ENCODE measurements around the gene RARA.

RARA gene

GRCh38 chr17:40330850-40331470, 22.0 kb downstream of the RARA start:
- DNase-seq = no peak

DNA sequence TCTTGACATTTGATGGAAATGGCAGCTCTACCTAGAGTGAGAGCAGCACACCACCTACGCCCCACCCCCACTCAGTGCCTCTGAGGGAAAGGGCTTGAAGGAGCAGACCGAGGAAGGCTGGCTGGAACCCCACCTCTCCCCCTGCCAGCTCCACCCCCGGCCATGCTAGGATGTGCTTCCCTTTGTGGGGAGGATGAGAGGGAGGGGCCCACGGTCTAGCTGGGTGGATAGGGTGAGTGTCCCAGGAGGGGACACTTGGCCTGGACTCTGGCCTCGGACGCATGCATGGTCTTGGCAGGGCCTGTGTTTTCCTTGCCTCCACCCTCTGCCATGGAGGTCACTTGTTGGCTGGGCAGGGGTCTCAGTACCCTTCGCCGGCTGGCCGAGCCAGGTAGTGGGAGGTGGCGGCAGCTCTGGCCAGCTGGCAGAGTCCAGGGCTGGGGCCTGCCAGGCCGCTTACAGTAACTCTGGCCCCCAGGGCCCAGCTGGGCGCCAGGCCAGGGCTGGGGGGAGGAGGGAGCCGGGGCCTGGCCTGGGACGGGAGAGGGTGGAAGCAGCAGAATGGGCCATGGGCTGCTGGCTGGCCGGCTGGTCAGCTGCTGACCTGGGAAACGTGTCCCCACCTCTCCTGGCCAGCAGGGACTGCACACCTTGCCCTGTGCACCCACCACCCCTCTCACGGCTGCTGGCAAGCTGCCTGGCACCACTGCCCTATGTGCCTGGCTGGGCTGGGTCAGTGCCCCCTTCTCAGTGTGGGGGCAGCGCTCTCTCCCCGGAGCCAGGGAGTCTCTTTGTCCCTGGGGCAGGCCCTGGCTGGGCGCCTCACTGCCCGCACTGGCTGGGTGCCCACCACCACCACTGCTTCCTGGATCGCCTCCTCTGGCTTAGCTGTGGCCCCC, 23.0 kb downstream of the RARA start:
- DNase-seq = no peak

- no peak for DNase-seq
Measured at GRCh38 chr17:40333781-40334448, 24.9 kb downstream of the RARA start.

- DNase-seq = no peak
Measured at GRCh38 chr17:40335620-40336019, 26.6 kb downstream of the RARA start.

GRCh38 chr17:40337351-40337750, 28.4 kb downstream of the RARA start:
- DNase-seq = no peak

DNA sequence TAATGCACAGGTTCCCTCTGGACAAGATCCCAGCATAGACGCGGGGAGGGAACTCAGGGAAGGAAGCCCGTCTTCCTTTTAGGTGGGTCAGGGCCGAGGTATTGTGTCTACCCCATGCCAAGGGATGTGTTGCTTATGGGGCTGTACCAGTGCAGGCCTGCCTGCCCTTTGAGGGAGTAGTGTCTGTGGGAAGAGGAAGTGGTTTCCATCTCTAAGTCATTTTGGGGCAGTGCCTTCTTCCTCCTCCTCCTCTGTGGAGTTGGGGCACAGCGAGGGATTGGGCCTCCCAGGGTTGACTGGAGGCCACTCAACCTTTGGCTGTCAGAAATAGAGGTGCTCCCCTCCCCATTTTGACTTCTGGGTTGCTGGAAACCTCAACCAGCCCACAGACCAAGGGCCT, 29.1 kb downstream of the RARA start:
- DNase-seq = peak; percentile 44

DNA sequence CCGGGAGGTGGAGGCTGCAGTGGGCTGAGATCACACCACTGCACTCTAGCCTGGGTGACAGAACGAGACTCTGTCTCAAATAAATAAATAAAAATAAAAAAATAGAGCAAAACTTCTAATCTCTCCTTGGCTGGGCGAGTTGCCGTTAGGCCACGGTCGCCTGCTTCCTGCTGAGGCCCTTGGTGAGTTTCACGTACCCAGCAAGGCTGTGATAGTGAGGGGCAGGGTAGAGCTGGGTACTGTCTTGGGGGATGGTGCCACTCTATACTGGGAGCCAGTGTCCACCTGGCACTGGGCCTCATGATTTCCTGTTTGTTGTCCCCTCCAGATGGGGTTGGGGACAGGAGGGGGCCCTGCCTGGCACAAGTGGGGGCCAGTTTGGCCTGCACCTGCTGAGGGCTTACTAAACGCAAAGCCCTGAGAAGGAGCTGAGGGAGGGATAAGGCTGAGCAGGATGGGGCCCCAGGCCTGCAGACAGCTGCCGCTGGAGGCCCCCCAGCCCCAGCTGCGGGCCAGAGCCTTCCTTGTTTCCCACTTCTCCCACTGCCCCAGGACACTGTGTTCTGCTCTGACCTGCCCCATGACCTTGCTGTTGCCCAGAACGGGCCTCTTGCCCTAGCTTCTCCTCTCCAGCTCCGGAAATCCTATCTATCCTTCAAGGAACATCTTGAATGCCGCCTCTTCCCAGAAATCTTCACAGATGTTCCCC, 30.1 kb downstream of the RARA start:
- no peak for DNase-seq

DNA sequence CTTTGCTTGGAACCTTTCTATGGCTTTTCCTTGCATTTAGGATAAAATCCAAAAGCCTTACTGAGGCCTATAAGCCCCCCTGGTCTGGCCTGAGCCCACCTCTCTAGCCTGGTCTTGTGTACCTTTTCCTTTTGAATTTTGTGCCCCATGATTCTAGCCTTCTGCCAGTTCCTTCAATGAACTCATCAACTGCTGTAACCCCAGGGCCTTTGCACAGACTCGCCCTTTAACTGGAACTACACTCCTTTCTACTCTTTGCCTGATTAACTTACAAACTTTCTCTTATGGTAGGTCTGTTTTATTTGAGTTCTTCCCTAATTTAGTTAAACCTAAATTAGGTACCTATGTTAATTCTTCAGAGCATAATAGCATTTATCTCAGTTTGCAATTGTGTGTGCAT, 31.3 kb downstream of the RARA start:
- DNase-seq = no peak

DNA sequence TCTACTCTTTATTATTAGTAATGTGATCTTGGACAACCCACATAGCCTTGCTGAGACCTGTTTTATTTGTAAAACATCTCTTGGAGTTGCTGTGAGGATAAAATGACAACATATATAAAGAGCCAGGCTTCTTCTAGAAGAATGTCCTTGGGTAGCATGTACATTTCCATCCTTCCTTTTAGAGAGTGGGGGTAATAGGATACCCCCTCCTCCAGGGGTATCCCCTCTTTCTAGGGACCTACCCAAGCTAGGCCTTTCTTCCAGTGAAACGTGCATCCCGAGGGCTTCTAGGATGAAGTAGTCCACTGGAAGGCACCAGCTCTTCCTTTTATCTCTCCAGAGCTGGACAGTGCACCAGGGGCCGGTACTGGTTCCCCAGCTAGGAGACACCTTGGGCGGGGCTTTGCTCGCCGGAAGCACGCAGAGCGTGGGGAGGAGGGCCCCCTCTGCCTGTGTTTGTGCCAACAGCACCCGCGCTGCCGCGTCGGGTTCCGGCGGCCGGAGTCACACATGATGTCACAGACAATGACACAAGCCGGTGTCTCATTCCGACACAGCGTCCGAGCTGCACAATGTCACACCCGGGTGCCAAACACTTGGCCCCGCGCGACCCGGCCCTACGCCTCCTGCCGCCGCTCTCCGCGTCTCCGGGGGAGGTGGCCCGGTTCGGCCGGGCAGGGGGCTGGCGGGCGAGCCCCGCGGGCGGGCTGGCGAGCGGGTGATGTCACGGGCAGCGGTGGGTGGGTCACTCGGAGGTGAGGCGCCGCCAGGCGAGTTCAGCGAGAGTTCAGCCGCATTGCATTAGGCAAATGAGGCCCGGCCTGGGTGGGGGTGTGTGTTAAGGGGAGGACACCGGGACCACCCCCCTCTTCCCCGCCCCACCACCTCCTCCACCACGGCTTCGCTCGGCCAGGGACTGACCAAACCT, 32.2 kb downstream of the RARA start:
- DNase-seq = peak; percentile 94

- DNase-seq = no peak
Measured at GRCh38 chr17:40341808-40342503, 33.0 kb downstream of the RARA start.

GRCh38 chr17:40342504-40343218, 33.7 kb downstream of the RARA start:
- no peak for DNase-seq

DNA sequence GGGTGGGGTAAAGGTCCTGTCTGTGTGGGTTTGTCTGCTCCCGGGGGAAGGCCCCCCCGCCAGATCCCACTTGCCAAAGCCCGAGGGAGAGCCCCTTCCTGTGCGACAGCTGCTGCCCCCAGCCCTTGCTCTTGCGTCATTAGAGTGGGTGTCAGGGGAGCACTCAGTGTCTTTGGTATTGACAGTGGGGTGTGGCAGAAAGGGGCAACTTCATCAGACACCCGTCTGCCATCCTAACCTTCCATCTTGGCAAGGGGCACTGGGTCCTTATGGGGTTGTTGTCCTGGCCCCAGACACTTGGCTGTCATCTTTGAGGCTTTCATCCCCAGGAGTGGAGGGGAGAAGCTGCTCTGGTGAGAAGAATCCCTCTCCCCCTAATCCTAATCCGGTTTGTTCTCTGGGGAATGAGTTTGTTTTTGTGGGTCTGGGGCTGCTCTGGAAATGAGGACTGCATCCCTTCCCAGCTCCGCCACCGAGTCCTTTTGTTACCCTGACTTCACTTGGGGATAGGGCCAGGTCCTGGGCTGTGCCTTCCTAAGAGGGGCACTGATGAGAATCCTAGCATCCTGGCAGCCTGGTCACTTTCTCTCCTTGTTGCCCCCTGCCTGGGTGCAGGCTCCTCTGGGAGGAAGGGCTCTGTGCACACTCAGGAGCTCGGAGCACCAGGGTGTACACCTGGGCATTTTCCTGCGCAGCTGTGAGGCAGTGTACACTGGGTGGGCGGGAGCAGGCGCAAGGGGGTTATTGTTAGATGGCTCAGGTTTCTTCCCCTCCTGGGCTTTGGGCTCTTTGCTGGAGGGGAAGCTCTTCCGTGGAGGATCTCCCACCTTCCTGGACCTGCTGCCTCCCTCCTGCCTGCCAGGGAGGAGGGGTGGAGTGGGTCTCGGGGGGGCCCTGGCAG, 34.5 kb downstream of the RARA start:
- DNase-seq = no peak

- no peak for DNase-seq
Measured at GRCh38 chr17:40344421-40345160, 35.6 kb downstream of the RARA start.

GRCh38 chr17:40345161-40345993, 36.4 kb downstream of the RARA start:
- DNase-seq = no peak

- DNase-seq = no peak
Measured at GRCh38 chr17:40345994-40346764, 37.2 kb downstream of the RARA start.

- DNase-seq = no peak
Measured at GRCh38 chr17:40346765-40347158, 37.8 kb downstream of the RARA start.
